GM10266 (cell line): Measurements from ENCODE around the gene DIPK1B.

ENCODE experiments used
- DNase-seq: peaks from one replicate; pipeline ENCODE4 v3.0.0; 2012; ENCODE audit errors: extremely low spot score
- CTCF ChIP-seq: IDR thresholded peaks from 2 replicates; pipeline ENCODE4 v1.5.1; 2012; ENCODE audit warnings: mild to moderate bottlenecking, low read depth; ENCODE audit not compliant: control insufficient read depth, insufficient read depth; ENCODE audit errors: missing control alignments

DIPK1B gene

GRCh38 chr9:136741883-136742571 is 29.7 kb downstream of the DIPK1B start:
- TF ChIP-seq CTCF, result no peak
- peak; percentile 89 for DNase-seq

- TF ChIP-seq CTCF, result peak; percentile 44
- DNase-seq, result no peak
Observed at GRCh38 chr9:136742591-136743391, 30.4 kb downstream of the DIPK1B start, which contains the start of gene LCN10. TSS of gene LCN10 (minus strand) at chr9:136742940. CDS start at chr9:136742903, 37 bp downstream.

- no peak for DNase-seq
- no peak for TF ChIP-seq CTCF
Observed at GRCh38 chr9:136743639-136744211, 31.4 kb downstream of the DIPK1B start.

- no peak for DNase-seq
- TF ChIP-seq CTCF, result no peak
Observed at GRCh38 chr9:136744773-136745172, 32.4 kb downstream of the DIPK1B start.

- no peak for DNase-seq
- TF ChIP-seq CTCF, result no peak
Observed at GRCh38 chr9:136745389-136746154, 33.2 kb downstream of the DIPK1B start.

- no peak for DNase-seq
- no peak for TF ChIP-seq CTCF
Observed at GRCh38 chr9:136746155-136746490, 33.8 kb downstream of the DIPK1B start.
